ENCODE results near the gene PIEZO2. TPM values are rescaled to one million over a fixed set of nuclear protein-coding genes. Genes with fewer than 3 reads are reported as not detected.
A peak's percentile ranks its signal among the peaks of the same experiment; 100 is the strongest.

Gene PIEZO2
- total RNA-seq, 2 donors from 2014 or later, result 0.63 to 3.0 TPM

DNA sequence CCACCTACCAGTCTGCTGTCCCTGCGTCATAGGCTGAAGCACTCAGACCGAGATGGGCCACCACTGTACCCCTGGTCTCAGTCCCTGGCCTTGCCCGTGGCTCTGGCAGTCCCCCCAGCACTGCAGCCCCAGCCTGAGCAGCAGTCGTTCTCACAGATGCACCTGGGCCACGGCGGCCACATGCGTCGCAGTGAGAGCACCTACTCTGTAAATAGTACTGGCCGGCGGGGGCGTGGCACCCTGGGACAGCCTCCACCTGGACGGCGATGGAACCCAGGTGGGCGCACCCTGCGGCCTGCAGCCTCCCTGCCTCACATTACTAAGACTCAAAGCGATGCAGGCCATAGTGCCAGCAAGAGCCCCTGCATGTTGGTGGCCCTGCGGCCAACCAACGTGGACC is 424.7 kb downstream of the PIEZO2 start:
- Histone ChIP-seq H3K4me3 (no peak overlapping the region), H3K36me3 (no peaks in the 10 kb centered on the region)
- TF ChIP-seq, protein P1, sequence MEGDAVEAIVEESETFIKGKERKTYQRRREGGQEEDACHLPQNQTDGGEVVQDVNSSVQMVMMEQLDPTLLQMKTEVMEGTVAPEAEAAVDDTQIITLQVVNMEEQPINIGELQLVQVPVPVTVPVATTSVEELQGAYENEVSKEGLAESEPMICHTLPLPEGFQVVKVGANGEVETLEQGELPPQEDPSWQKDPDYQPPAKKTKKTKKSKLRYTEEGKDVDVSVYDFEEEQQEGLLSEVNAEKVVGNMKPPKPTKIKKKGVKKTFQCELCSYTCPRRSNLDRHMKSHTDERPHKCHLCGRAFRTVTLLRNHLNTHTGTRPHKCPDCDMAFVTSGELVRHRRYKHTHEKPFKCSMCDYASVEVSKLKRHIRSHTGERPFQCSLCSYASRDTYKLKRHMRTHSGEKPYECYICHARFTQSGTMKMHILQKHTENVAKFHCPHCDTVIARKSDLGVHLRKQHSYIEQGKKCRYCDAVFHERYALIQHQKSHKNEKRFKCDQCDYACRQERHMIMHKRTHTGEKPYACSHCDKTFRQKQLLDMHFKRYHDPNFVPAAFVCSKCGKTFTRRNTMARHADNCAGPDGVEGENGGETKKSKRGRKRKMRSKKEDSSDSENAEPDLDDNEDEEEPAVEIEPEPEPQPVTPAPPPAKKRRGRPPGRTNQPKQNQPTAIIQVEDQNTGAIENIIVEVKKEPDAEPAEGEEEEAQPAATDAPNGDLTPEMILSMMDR (IDR thresholded peaks at IDR 0.05), result no peak

DNA sequence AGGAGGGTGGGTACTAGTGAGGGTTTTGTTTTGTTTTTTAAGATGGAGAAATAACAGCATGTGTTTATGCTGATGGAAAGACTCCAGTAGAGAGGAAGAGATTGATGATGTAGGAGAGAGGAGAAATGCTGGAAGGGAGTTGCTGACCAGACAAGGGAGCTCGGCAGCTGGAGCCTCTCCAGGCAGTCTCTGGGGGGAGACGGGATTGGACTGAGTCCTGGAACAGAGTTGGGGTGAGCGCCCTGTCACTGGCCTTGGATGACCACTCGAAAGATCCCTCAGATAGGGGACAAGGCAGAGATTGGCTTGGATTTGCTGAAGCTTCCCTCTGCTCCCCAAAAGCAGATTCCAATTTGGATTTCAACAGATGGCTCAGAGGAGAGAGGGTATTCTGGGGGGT is 425.9 kb downstream of the PIEZO2 start:
- no peaks in the 10 kb centered on the region for H3K4me1 ChIP-seq
- DNase-seq (ENCODE audit: low spot score), result no peak
- H3K27ac ChIP-seq, result no peak overlapping the region
- TF ChIP-seq, protein P1 (IDR thresholded peaks at IDR 0.05), result no peak
- no peaks in the 10 kb centered on the region for H3K27me3 ChIP-seq
- H3K4me3 ChIP-seq, result no peak overlapping the region
- no peaks in the 10 kb centered on the region for H3K9me3 ChIP-seq
- H3K36me3 ChIP-seq, result no peaks in the 10 kb centered on the region

More for the DNA sequence above, 424.7 kb downstream of the PIEZO2 start:
- Histone ChIP-seq H3K4me1 (no peaks in the 10 kb centered on the region), H3K9me3 (no peaks in the 10 kb centered on the region), H3K27me3 (no peaks in the 10 kb centered on the region), H3K27ac (no peak overlapping the region)
- no peak for DNase-seq (ENCODE audit: low spot score)

DNA sequence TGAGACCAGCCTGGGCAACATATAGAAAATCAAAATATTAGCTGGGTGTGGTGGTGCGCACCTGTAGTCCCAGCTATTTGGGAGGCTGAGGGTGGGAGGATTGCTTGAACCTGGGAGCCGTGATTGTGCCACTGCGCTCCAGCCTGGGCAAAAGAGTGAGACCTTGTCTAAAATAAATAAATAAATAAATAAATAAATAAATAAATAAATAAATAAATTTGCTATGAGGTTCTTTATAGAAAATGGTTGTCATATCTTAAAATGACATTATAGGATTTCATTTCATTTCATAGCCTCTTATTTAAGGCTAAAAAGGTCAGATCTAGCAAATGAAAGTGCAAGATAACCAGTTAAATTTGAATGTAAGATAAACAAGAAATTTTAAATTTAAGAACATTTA is 430.6 kb downstream of the PIEZO2 start:
- no peak for DNase-seq (ENCODE audit: low spot score)
- Histone ChIP-seq H3K36me3 (no peaks in the 10 kb centered on the region), H3K27ac (no peak overlapping the region), H3K27me3 (no peaks in the 10 kb centered on the region), H3K4me1 (no peaks in the 10 kb centered on the region), H3K9me3 (no peaks in the 10 kb centered on the region), H3K4me3 (no peak overlapping the region)
- TF ChIP-seq, protein P1 (IDR thresholded peaks at IDR 0.05), result no peak

DNA sequence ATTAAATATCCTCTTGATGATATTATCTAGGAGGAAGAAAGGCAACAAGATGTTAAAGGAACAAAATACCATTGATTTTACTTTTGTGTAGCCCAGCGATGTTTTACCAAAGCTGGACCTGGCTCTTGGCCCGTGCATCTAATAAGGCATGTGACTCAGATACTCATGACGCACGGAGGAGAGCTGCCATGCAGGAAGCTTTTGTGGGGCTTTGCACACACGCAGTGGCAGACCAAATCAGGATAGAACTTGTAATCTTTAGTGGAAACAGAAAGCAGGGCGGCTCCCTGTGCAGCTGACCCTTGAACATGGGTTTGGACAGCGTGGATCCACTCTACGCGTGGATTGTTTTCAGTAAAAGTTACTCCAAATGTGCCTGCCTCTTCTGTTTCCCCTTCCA is 433.6 kb downstream of the PIEZO2 start:
- no peak overlapping the region for H3K4me3 ChIP-seq
- no peak for DNase-seq (ENCODE audit: low spot score)
- H3K27ac ChIP-seq, result no peak overlapping the region
- no peaks in the 10 kb centered on the region for H3K9me3 ChIP-seq
- H3K4me1 ChIP-seq, result no peaks in the 10 kb centered on the region
- no peaks in the 10 kb centered on the region for H3K36me3 ChIP-seq
- H3K27me3 ChIP-seq, result no peaks in the 10 kb centered on the region
- TF ChIP-seq, protein P1 (IDR thresholded peaks at IDR 0.05), result no peak

DNA sequence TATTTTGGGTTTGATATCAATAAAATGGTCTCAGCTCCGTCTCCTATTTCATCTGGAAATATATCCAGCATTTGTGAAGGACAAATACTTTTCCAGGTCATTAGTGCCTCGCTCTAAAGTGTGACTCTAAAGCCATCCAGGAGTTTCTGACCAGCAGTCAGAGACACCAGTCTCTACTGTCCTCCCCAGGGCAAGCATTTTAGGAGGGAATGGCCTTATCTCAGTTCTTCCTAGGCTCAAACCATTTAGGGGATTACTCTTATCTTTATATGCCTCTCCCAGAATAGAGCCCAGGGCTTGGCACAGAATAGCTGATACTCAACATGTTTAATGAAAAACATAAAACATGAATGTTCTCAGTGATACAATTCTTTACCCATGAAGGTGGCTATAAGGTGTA is 436.0 kb downstream of the PIEZO2 start:
- H3K4me3 ChIP-seq, result no peak overlapping the region
- H3K9me3 ChIP-seq, result no peaks in the 10 kb centered on the region
- no peaks in the 10 kb centered on the region for H3K36me3 ChIP-seq
- TF ChIP-seq, protein P1 (IDR thresholded peaks at IDR 0.05), result no peak
- H3K4me1 ChIP-seq, result no peaks in the 10 kb centered on the region
- H3K27ac ChIP-seq, result peak overlapping the region in 1 of 2 donors; percentile 20
- no peaks in the 10 kb centered on the region for H3K27me3 ChIP-seq
- DNase-seq (ENCODE audit: low spot score), result no peak

DNA sequence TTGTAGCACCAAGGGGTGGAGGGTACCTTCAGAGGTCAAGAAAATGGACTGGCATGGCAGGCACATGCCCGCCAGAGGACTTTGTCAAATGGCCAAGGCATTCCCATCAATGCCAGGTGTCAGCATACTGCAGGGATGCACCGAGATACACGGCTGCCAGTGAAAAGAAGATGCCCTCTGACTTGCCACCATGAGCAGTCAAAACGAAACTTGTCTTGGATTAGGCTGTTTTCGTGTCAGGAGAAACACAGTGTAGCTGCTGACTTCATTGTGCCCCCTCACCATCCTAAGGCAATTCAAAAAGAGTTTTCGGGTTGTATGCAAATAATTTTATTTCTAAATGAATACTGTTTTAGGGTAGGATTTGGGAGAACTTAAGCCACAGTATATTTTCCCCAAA is 442.1 kb downstream of the PIEZO2 start:
- no peaks in the 10 kb centered on the region for H3K27me3 ChIP-seq
- TF ChIP-seq, protein P1 (IDR thresholded peaks at IDR 0.05), result no peak
- no peaks in the 10 kb centered on the region for H3K4me1 ChIP-seq
- no peak for DNase-seq (ENCODE audit: low spot score)
- no peaks in the 10 kb centered on the region for H3K9me3 ChIP-seq
- no peak overlapping the region for H3K27ac ChIP-seq
- H3K4me3 ChIP-seq, result no peak overlapping the region
- H3K36me3 ChIP-seq, result no peaks in the 10 kb centered on the region

Measured in right atrium auricular region (tissue), 2 donors.